Mesendoderm (in vitro differentiated cells): ENCODE data around the gene TBX3.

Source experiments
- DNase-seq: peaks from one replicate; pipeline ENCODE4 v3.0.0; 2013
- H2AK5ac ChIP-seq: 2 replicates; pipeline ENCODE4 v1.6.1; 2013; ENCODE audit warnings: low read length, inconsistent platforms
- H2BK120ac ChIP-seq: 2 replicates; pipeline ENCODE4 v1.6.1; 2013; ENCODE audit warnings: low read depth, mild to moderate bottlenecking, low read length, moderate library complexity, mixed read lengths
- H2BK15ac ChIP-seq: replicated peaks from 2 replicates; pipeline ENCODE4 v1.6.1; 2013; ENCODE audit warnings: low read depth, mild to moderate bottlenecking, moderate library complexity
- H2BK5ac ChIP-seq: 2 replicates; pipeline ENCODE4 v1.6.1; 2013; ENCODE audit warnings: low read length, inconsistent platforms
- H3K18ac ChIP-seq: 2 replicates; pipeline ENCODE4 v1.6.1; 2013; ENCODE audit warnings: mild to moderate bottlenecking, low read length, mixed read lengths
- H3K23ac ChIP-seq: one replicate; pipeline ENCODE4 v1.6.1; 2013; ENCODE audit warnings: low read length
- H3K27ac ChIP-seq: 2 replicates; pipeline ENCODE4 v1.5.1; 2013; ENCODE audit warnings: low read depth, mild to moderate bottlenecking, inconsistent platforms, low read length, moderate library complexity
- H3K27me3 ChIP-seq: 2 replicates; pipeline ENCODE4 v1.6.1; 2013; ENCODE audit warnings: low read length, control low read depth, mild to moderate bottlenecking, inconsistent platforms; ENCODE audit not compliant: insufficient read depth, poor library complexity
- H3K36me3 ChIP-seq: 2 replicates; pipeline ENCODE4 v1.6.1; 2013; ENCODE audit warnings: low read length, inconsistent platforms; ENCODE audit not compliant: control insufficient read depth, insufficient read depth
- H3K4ac ChIP-seq: one replicate; pipeline ENCODE4 v1.6.1; 2013; ENCODE audit warnings: low read depth, mild to moderate bottlenecking, low read length, moderate library complexity
- H3K4me1 ChIP-seq: 2 replicates; pipeline ENCODE4 v1.6.1; 2013; ENCODE audit warnings: low read depth, low read length, inconsistent platforms; ENCODE audit not compliant: control insufficient read depth
- H3K4me2 ChIP-seq: 2 replicates; pipeline ENCODE4 v1.6.1; 2013; ENCODE audit warnings: low read length
- H3K4me3 ChIP-seq: 2 replicates; pipeline ENCODE4 v1.5.1; 2013; ENCODE audit warnings: mild to moderate bottlenecking, low read length
- H3K56ac ChIP-seq: one replicate; pipeline ENCODE4 v1.6.1; 2013; ENCODE audit warnings: low read length
- H3K79me1 ChIP-seq: 2 replicates; pipeline ENCODE4 v1.6.1; 2013; ENCODE audit warnings: low read length, inconsistent platforms
- H3K79me2 ChIP-seq: 2 replicates; pipeline ENCODE4 v1.6.1; 2013; ENCODE audit warnings: mild to moderate bottlenecking, low read length; ENCODE audit not compliant: control insufficient read depth, insufficient read depth
- H3K9ac ChIP-seq: 2 replicates; pipeline ENCODE4 v1.6.1; 2013; ENCODE audit warnings: low read length, inconsistent platforms
- H4K5ac ChIP-seq: one replicate; pipeline ENCODE4 v1.6.1; 2013; ENCODE audit warnings: low read length
- H4K8ac ChIP-seq: one replicate; pipeline ENCODE4 v1.6.1; 2013; ENCODE audit warnings: low read depth, mild to moderate bottlenecking, control low read depth, low read length, moderate library complexity
- WGBS: extraction: QIAGEN DNeasy Blood & Tissue Kit; methylation state at CpG from one replicate; pipeline ENCODE4 v1.1.7; 2013; ENCODE audit warnings: low lambda C conversion rate, missing lambda C conversion rate; ENCODE audit not compliant: insufficient coverage; ENCODE audit errors: extremely low coverage; 5-methylcytosine and 5-hydroxymethylcytosine counted together

TBX3 gene

DNA sequence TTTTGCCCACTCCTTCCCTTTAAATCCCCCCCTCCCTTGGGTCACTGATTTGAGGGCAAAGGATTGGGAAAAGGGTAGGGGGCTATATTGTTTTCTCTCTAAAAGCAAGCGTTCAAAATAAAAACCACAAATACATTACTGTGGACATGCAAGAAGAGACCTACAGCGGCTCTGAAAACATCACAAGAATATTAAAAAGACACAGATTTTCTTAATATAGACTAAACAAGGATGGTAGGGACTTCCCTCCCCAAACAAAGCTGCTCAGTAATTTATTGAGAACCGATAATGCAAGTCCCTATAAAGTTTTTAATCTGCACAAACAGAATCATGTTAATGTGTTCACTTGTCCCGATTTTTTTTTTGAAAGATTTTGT lies 12.9 kb downstream of the TBX3 start:
- Histone ChIP-seq H2BK15ac (no peak overlapping the region), H3K4me1 (peaks cover 11% of the 10 kb centered on the region), H3K4me3 (no peak overlapping the region), H3K9ac (no peak overlapping the region), H3K56ac (no peak overlapping the region), H3K4ac (no peak overlapping the region), H3K23ac (no peak overlapping the region), H3K79me1 (peaks cover 11% of the 10 kb centered on the region), H3K27ac (no peak overlapping the region), H3K36me3 (peaks cover 14% of the 10 kb centered on the region), H3K18ac (no peak overlapping the region), H3K79me2 (no peaks in the 10 kb centered on the region), H2BK120ac (no peak overlapping the region), H3K27me3 (no peaks in the 10 kb centered on the region), H4K5ac (no peak overlapping the region), H3K4me2 (no peak overlapping the region), H2AK5ac (no peak overlapping the region), H4K8ac (no peak overlapping the region), H2BK5ac (no peak overlapping the region)
- no peak for DNase-seq
- no CpG with 5 or more reads among the region's 4 CpGs for WGBS

DNA sequence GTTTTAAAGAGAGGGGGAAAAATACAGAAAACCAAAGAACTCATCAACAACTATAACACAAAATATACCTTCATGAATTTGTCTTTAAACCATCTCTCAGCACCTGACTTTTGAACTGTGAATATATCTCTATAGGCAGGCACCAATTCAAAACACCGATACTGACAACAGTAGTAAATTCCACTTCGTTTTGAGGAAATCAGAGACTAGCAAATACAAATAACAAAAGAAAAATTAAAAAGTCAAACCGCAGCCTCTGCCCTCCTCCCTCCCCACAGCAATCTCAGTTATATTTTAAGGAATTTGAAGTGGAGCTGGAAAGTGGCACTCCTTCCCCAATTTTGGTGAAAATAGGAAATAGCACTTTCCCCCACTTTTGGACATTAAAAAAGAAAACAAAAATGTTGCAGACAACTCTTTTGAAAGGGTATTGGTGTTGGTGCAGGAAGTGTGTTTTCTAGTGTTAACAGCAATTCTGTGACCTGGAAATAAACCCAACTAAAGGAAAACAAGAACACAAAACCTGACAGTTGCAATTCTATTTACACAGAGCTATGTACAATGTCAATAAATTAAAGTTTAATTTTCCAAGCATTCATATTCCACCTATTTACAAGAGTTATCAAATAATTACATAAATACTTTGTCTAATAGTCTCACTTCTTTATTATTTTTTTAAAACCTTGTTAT lies 13.5 kb downstream of the TBX3 start:
- no peak overlapping the region for H3K27ac ChIP-seq
- no CpG with 5 or more reads among the region's 3 CpGs for WGBS

DNA sequence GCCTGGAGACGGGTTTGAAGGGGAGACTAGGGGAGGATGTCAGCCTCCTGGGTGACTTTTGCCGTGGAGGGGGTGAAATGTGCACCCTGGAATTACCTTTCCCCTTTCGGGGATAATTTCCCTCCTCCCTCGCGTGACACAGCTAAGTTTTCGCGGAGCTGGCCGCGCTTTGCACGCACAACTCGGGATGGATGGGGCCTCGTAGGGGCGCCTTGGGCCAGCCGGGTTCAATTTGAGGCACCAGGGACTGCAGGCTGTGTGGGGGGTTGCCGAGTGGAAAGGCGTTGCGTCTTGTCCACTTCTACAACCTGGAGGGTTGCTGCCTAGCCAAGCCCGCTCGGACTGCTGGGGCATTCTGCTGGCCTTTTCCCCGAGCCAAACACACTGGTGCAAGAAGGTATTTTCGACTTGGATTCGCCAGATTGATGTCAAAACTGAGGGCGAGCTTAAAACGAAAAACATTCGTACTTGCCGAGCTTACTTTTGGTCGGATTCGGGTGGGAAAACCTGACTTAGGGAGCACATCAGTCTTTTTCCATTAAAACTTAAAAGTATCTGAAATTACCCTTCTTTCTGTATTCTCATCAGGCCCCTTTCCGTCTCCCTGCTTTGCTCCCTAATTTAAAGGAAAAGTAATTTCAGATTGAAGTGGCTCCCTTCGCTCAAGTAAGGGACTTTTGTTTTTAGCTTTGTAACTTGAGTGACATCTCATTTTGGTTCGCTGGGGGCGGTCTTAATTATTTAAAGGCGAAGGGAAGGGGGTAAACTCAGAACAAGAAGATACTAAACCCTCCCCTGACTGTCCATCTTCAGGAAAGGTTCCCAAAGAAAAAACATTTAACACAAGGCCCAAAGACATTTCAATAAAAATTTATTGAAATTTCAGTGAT lies 14.3 kb downstream of the TBX3 start:
- Histone ChIP-seq H4K5ac (no peak overlapping the region), H3K79me2 (no peaks in the 10 kb centered on the region), H3K36me3 (peaks cover 10% of the 10 kb centered on the region), H3K4me3 (no peak overlapping the region), H3K4me2 (peak overlapping the region; percentile 73), H2BK120ac (no peak overlapping the region), H3K4ac (peak overlapping the region; percentile 82), H3K27me3 (no peaks in the 10 kb centered on the region), H4K8ac (no peak overlapping the region), H2AK5ac (no peak overlapping the region), H3K18ac (peak overlapping the region; percentile 91), H2BK15ac (no peak overlapping the region), H3K79me1 (peaks cover 8% of the 10 kb centered on the region), H3K27ac (peak overlapping the region; percentile 35), H3K4me1 (peaks cover 11% of the 10 kb centered on the region), H2BK5ac (peak overlapping the region; percentile 33), H3K23ac (peak overlapping the region; percentile 70), H3K56ac (peak overlapping the region; percentile 72), H3K9ac (peak overlapping the region; percentile 69)
- peak; percentile 72 for DNase-seq
- no CpG with 5 or more reads among the region's 33 CpGs for WGBS

More for the DNA sequence above, 13.5 kb downstream of the TBX3 start:
- H2BK120ac ChIP-seq, result no peak overlapping the region
- no peak overlapping the region for H3K9ac ChIP-seq
- peaks cover 9% of the 10 kb centered on the region for H3K79me1 ChIP-seq
- no peak overlapping the region for H2AK5ac ChIP-seq
- no peak overlapping the region for H2BK5ac ChIP-seq
- no peak overlapping the region for H4K5ac ChIP-seq
- no peak overlapping the region for H3K4me3 ChIP-seq
- no peak overlapping the region for H3K56ac ChIP-seq
- H3K18ac ChIP-seq, result no peak overlapping the region
- no peaks in the 10 kb centered on the region for H3K79me2 ChIP-seq
- H2BK15ac ChIP-seq, result no peak overlapping the region
- H4K8ac ChIP-seq, result no peak overlapping the region
- H3K4me2 ChIP-seq, result no peak overlapping the region
- H3K36me3 ChIP-seq, result peaks cover 13% of the 10 kb centered on the region
- H3K27me3 ChIP-seq, result no peaks in the 10 kb centered on the region
- no peak overlapping the region for H3K4ac ChIP-seq
- peaks cover 11% of the 10 kb centered on the region for H3K4me1 ChIP-seq
- DNase-seq, result peak; percentile 4
- H3K23ac ChIP-seq, result no peak overlapping the region

DNA sequence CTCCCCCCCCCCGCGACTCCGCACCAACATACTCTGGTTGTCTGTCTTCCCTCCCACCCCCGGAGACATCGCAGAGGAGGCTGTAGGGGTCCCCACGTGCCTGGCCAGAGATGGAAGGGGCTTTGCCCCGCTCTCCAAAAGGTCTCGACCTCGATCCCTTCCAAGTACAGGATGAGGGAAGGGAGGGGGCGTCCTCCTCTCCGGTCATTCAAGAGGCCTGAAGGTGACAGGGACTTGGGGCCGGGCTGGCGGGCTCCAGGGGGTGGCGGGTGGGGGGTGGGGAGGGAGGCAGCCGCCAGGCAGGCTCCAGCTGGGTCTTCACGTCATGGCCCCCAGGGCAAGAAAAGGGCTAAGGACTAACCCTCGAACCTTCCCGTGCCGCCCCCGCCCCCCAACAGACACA lies 15.1 kb downstream of the TBX3 start:
- H3K4me3 ChIP-seq, result no peak overlapping the region
- H4K5ac ChIP-seq, result no peak overlapping the region
- peak overlapping the region; percentile 18 for H2BK120ac ChIP-seq
- peak overlapping the region; percentile 69 for H3K9ac ChIP-seq
- H3K79me2 ChIP-seq, result no peaks in the 10 kb centered on the region
- no peak overlapping the region for H2AK5ac ChIP-seq
- peak; percentile 86 for DNase-seq
- peaks cover 4% of the 10 kb centered on the region for H3K79me1 ChIP-seq
- peak overlapping the region; percentile 82 for H3K4ac ChIP-seq
- peak overlapping the region; percentile 91 for H3K18ac ChIP-seq
- no peak overlapping the region for H4K8ac ChIP-seq
- H3K27me3 ChIP-seq, result no peaks in the 10 kb centered on the region
- H2BK15ac ChIP-seq, result no peak overlapping the region
- no CpG with 5 or more reads among the region's 20 CpGs for WGBS
- peaks cover 7% of the 10 kb centered on the region for H3K36me3 ChIP-seq
- H3K4me1 ChIP-seq, result peaks cover 10% of the 10 kb centered on the region
- no peak overlapping the region for H3K27ac ChIP-seq
- no peak overlapping the region for H2BK5ac ChIP-seq
- no peak overlapping the region for H3K23ac ChIP-seq
- peak overlapping the region; percentile 73 for H3K4me2 ChIP-seq
- peak overlapping the region; percentile 72 for H3K56ac ChIP-seq

DNA sequence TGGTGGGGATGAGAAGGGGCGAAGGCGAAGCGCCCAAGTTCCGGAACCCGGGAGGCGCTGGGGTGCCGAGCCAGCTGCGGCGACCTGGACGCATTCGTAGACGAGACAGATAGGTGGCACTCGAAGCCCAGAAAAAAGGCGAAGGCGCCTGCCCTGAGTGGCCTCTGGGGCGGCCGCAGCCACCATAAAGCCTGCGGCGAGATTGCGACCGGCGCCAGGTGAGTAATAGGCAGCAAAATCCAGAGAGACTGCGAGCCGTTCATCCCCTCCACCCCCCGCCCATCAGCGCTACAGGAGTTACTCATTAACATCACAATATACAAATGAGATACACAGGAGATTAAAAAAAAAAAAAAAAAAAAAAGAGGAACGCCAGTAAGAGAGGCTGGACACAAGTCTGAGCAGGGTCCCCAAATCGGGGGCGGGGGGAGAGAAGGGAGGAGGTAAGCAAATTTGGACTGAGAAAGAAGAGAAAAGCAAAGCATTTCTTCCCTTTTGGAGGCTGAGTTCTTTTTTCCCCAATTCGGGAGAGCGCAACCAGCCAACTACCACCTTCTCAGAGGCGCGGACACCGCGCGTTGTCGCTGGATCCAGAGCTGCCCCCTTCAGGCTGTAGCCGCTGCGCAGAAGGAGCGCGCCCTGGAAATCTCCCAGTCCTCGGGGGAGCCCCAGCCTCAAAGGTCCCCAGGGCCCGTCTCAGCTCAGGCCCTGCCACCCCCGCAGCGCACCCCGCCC lies 15.7 kb downstream of the TBX3 start:
- H3K79me1 ChIP-seq, result peaks cover 3% of the 10 kb centered on the region
- no peak overlapping the region for H4K8ac ChIP-seq
- no peak overlapping the region for H3K23ac ChIP-seq
- no CpG with 5 or more reads among the region's 46 CpGs for WGBS
- no peak overlapping the region for H3K27ac ChIP-seq
- no peak overlapping the region for H4K5ac ChIP-seq
- no peaks in the 10 kb centered on the region for H3K79me2 ChIP-seq
- peak overlapping the region; percentile 82 for H3K56ac ChIP-seq
- H3K27me3 ChIP-seq, result no peaks in the 10 kb centered on the region
- H2BK15ac ChIP-seq, result no peak overlapping the region
- peaks cover 6% of the 10 kb centered on the region for H3K4me1 ChIP-seq
- DNase-seq, result peak; percentile 97
- H3K18ac ChIP-seq, result peak overlapping the region; percentile 91
- no peak overlapping the region for H2BK5ac ChIP-seq
- peak overlapping the region; percentile 61 for H2BK120ac ChIP-seq
- peak overlapping the region; percentile 73 for H3K4ac ChIP-seq
- H3K9ac ChIP-seq, result peak overlapping the region; percentile 59
- peaks cover 4% of the 10 kb centered on the region for H3K36me3 ChIP-seq
- no peak overlapping the region for H3K4me3 ChIP-seq
- H3K4me2 ChIP-seq, result peak overlapping the region; percentile 48
- no peak overlapping the region for H2AK5ac ChIP-seq
